HG02938 (cell line): Measurements from ENCODE around the gene S100A12.
"Not testable (repeated sequence)": the region's sequence is repeated elsewhere in the genome, so short reads cannot be mapped to it uniquely, and the experiment has no call there.

ENCODE experiments used
- ATAC-seq: cut with Tn5 transposase; IDR thresholded peaks from one replicate; pipeline ENCODE4 v1.9.1; 2021; ENCODE audit warnings: mild to moderate bottlenecking, moderate library complexity; ENCODE audit not compliant: unreplicated experiment

The S100A12 gene

DNA sequence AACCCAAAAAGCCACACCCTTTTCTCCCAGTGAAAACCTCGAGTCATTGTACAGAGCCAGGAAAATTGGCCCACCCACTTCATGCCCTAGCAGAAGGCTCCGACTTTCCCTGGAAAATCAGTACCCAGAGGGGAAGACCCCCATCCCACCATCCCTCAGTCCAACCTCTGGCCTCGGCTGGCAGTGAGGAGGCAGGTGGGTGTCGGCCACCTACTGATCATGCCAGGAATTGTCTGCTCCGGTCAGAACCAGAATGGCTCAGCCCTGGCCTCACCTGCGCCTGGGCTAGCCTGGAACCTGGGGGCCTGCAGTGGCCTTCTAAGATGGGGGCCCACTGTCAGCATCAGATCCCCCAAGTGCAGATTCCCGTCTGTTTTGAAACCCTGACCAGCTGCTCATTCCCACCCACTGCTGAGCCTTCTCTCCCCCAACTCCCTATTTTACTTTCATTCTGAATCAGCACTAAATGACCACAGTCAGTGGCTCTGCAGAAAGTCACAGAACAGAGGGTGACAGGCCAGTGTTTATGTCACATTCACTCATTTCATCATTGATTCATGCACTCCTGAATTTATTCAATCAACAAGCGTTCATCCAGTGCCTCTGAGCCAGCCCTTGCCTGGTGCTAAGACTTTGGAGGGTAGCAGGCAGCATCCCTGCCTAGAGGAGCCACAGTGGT lies 20.8 kb downstream of the S100A12 start:
- ATAC-seq: no peak

DNA sequence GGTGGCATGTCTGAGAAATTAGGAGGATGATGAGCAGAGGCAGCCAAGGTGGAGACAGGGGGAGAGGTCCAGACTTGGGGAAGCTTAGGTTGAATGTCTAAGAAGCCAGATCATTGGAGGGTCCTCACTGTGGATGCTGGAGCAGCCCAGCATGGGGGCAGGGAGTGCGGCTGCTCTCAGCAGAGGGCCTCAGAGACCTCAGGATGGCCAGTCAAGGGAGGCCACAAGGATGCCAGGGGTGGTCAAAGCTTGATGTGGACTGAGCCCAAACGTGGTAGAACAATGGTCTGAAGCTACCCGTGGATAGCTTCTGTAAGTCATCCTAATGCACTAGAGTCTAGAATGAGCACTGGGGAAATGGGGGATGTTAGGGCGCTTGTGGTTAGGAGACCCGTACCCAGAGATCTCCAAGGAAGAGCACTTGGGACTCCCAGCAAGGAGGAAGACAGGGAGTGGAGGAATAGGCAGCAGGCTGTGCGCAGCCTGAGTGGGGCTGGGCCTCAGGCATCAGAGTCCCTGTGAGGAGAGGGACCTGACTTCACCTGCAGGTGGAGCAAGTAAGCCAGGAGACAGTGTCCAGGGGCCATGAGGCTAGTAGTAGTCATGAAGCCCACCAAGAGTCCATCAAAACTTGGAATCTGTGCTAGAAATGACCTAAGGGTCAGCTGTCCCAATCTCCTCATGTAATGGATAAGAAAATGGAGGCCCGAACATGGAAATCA lies 22.0 kb downstream of the S100A12 start:
- ATAC-seq: no peak

DNA sequence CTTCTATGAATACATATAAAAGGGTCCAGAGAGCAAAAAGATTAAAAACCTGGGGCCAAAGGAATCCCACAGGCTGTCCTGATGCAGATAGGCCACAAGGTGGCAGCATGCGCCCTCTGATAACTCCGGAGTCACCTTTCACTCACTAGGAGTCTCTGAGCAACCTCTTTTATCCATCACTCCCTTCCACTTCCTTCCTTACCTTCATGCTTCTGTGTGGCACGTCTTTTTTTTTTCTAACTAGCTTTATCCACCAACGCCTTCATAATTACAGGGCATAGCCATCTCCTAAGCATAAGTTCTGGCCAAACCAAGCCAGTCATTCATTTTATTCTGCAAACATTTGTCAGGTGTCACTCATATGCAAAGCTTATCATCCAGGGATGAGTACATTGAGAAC lies 22.9 kb downstream of the S100A12 start:
- ATAC-seq: no peak

DNA sequence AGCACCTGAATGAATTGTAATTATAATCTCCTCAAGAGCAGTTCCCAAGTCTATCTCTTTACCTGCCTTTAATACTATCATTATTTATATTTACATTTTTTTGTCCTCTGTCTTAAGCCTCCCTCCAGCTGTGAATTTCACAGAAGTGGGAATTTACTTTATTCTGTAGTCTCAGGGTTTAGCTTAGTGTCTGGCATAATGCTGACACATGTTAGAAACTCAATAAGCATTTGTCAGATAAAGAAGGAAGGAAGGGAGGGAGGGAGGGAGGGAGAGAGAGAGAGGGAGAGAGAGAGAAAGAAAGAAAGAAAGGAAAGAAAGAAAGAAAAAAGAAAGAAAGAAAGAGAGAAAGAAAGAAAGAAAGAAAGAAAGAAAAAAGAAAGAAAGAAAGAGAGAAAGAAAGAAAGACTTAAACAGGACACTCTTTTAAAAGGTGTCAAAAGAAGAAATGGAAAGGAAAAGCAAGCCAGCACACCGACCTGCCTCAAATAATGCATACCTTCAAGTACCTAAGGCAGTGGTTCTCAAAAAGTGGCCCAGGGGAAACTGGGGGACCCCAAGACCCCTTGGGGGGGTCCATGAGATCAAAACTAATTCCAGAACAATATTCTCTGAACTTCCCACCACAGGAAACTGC lies 25.0 kb downstream of the S100A12 start:
- no peak for ATAC-seq

DNA sequence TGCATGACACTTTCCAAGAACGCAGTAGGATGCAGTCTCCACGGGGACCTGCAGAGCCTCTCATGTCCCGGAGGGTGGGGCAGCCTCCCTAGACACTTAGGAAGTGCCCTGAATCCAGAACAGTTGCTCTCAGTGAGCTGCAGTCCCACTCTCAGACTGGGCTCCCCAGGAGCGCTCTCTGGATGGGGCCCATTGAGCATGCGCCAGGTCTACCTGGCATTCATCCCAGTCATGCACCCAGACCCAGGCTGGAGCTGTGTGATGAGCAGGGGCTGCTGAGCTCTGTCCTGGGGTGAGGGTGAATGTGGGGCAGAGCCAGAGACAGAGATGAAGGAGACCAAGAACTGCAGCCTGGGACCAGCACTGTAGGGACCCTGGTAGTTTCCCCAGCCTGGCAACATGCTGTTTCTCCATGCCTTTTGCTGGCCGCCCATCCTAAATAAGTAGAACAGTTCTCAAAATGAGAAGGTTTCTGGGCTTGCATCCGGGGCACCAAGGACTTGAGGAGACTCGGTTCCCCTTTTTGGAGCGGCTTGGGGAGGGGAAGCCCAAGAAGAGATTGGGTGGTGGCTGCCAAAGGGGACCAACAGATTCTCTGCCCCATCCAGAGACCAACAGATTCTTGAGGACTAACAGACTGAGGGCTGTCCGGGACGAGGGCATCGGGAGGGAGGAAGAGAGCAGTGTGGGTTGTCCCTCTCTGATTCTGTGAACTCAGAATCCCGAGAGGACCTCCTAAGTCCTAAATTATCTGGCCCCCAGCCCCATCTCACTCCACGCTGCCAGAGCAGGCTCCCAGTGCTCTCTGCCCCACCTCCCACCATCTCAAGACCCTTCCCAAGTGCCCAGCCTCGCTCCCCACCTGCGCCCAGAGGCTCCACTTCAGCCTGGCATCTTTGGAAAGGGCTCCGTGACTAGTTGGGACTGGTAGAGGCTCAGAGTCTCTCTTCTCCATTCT lies 25.8 kb downstream of the S100A12 start:
- ATAC-seq: no peak

DNA sequence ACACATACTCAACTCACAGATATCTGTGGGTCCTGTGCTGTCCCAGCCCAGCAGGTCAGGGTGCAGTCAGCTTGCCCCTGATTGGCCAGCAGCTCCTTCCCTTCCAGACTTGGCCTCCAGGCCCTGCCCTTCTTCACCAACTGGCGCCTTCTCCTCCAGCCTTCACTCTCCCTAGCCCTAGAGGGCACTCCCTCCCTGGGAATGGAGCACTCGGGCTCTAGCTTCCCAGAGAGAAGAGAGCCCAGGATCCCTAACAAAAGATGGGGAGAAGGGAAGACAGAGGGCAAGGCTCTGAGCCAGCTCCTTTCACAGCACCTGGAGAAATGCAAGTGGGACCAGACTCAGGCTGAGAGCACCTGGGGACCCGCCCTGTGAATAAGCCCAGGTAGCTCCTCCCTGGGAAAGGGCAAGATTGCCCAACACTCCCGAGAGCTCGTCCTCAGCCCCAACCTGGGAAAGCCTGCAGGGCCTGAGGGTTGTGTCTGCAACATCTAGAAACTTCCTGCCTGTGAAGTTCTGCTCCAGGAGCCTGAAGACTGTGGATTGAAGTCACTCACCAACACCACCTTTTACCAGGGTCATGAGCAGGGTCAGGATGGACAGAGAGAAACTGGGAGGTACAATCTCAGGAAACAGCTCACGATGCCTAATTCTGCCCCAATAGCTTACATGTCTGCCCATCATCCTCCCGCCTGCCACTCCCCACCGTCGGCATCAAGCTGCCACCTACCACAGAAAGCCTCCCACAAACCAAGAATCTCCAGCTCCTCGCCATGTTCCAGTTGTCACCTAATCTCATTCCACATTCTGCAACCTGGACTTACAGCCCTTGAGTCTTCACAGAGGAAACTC lies 26.7 kb downstream of the S100A12 start, which contains the start of gene PGLYRP4:
PGLYRP4 (minus strand) TSS at position 331 of the 852 bp plus-strand sequence. CDS start 909 bp downstream, outside the sequence.
- no peak for ATAC-seq

DNA sequence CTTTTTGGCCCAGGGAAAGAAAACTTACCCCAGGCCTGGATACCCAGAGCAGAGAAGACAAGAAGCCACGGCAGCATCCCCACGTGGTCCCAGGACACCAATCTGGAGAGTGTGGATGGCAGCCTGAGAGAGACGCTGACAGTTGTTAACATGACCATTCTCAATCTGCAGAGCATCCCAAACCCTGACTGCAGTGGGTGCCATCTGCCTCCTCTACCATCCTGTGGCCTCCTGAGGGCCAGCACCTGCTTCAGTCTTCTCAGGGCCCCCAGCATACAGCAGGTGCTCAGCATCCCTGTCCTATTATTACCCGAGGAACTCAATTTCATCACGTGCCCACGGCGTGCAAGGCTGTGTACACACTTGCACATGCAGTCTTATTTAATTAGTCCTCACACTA lies 27.6 kb downstream of the S100A12 start:
- ATAC-seq: no peak

DNA sequence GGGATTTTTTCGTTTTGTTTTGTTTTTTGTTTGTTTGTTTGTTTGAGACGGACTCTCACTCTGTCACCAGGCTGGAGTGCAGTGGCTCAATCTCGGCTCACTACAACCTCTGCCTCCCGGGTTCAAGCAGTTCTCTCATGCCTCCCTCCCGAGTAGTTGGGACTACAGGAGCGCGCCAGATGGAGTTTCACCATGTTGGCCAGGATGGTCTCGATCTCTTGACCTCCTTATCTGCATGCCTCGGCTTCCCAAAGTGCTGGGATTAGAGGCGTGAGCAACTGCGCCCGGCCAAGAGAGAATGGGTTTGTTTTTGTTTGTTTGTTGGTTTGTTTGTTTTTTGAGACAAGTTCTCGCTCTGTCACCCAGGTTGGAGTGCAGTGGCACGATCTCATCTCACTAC lies 28.4 kb downstream of the S100A12 start:
- not testable (repeated sequence) for ATAC-seq

DNA sequence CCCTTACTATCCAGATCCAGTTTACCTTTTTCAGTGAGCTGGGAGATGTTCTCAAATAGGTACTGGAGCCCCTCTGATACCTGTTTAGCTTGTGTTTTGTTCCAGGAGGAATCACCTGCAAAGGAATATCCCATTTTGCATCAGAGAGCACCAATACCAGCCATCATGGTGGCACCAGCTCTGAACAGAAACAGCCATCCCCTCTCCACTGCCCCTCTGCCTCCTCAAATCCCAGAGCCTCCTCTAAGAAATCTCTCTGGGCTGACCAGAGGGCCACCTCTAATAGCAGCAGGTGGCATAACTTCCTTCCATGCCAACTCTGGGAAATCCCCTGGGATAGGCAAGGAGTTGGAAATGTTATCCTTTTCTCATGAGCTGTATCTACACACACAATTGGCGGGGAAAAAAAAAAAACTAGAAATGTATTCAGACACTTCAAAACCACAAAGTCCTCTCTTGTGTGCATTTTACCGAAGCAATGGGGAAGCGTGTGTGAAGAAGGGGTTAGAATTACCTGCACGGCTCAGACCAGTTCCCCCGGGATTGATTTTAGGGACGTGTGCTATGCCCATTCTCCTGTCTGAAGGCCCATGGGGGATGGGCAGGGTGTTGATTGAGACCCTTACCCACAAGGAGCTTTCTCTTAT lies 29.2 kb downstream of the S100A12 start:
- ATAC-seq: no peak

DNA sequence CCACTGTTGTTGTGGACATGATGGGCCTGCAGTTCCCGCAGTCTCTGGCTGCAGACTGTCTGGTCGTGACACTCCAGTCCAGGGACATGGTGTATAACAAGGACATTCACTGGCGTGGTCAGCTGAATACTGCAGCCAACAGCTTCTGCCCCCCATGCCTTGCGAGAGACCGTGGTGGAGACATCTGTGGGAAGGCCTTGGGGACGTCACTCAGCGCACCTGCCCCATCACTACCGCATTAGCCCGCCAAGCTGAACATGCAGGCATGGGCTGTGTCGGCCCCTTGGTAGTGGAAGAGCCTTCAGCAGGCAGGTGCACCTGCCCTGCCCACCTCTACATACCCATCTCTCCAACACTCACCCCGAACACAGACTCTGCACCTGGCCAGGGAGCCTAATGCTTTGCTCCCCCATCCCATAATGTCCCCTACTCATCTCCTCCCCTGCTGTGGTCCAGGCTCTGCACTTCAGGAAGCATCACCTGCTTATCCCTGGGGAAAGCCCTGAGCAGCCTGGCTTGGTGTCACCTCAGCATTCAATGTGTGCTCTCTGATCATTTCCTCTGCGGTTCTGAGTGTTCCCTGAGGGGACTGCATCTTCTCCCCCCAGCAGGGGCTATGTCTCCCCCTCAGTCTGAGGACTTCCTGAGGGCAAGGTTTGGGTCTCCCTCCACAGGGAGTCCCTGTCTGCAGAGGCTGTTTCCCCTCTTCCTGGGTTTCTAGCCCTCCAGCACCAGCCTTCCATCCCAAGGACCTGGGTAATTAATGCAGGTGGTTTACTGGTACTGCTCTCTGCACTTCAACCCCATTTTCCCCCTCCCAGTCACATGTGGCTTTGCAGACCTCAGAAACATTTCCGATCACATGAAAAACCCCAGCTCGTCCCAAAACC lies 30.0 kb downstream of the S100A12 start:
- no peak for ATAC-seq

DNA sequence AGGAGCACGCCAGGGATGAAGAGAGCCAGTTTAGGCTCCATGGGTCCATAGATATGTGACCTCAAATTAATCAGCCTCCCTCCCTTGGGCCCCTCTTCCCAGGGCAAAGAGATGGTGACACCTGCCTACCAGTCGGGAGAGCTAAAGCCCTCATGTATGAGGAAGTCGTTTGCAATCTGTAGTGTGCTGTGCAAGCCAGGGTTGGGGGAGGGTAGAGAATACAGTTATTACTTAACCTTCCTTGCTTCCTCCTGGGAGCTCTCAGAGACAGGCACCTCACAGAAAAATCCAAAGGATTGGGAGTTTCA lies 30.7 kb downstream of the S100A12 start:
- no peak for ATAC-seq

DNA sequence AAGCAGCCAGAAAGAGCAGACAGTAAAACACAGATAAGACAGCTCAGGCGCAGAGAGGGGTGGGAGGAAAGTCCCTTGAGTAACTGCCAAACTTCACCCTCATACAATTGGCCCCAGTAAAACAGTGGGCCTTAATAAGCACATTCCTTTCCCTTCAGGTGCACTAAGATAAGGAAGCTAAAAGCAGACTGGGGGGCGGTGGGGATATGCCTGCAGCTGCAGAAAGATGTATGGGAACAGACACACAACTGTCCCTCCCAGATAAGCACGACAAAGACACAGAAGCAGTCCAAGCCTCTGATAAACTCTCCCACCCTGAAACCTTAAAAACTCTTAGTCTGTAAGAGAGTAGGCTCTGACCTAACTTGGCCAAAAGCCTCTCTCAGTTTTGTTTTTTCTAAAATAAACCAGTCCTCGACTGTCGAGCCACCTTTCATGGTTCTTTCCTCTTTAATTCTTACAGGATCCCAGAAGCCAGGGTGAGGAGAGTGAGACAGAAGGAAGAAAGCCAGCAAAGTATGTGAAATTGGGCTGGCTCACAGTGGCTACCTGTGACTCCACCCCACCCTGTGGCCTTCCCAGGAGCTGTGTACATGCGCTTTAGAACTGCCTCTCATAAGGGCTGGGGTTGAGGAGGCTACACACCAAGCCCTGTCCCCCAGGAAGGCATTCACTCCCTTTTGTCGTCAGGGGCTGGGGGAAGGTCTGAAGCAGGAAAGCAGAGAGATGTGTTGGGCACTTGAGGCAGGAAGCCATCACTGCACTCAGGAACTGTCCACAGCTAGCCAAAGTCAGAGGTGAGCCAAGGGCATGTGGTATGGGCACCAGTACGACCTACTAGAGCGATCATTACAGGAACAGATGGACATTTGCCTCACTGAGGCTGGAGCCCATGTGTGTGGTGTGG lies 31.4 kb downstream of the S100A12 start:
- ATAC-seq: no peak

DNA sequence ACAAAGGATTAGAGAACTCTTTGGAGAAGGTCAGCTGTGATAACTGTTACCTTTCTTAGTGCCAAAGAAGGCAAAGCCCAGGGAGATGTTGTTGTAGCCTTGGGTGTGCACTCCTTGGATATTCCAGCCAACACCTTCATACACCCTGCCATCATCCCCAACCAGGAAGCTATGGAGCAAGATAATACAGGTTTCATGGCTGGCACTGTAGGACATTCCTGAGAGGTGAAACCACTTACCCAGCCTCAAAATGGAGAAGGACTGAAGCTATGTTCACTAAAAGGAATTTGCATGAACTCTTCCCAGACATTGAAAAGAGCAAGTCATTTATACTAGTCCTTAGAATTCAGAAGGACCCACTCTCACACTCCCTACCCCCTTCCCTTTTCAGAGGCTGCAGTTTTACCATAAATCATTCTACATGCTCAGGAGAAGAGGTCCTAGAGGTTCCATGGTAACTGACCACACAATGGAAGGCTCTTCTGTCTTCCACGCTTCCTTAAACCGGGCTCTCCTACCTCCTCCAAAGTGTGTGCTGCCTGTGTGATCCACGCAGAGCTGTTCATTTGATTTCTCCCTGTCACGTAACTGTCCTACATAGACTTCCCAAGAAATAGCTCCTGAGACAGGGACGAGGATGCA lies 32.3 kb downstream of the S100A12 start:
- ATAC-seq: no peak

DNA sequence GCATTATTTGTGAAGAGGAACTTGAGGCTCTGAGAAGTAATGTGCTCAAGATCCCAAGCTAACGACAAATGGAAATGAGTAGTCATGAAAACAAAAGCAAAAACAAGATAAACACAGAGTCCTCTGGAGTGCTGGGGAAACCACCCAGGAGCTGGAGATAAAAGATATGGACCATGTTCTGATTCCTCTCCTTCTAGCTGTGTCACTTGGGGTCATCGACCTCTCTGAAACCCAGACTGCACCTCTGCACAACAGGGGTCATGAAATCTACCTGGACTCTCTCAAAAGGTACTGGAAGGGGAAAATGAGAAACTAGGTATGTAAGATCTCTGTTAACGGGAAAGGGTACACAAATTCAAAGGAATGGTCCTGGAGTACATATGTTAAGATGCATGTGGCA lies 33.2 kb downstream of the S100A12 start:
- no peak for ATAC-seq

DNA sequence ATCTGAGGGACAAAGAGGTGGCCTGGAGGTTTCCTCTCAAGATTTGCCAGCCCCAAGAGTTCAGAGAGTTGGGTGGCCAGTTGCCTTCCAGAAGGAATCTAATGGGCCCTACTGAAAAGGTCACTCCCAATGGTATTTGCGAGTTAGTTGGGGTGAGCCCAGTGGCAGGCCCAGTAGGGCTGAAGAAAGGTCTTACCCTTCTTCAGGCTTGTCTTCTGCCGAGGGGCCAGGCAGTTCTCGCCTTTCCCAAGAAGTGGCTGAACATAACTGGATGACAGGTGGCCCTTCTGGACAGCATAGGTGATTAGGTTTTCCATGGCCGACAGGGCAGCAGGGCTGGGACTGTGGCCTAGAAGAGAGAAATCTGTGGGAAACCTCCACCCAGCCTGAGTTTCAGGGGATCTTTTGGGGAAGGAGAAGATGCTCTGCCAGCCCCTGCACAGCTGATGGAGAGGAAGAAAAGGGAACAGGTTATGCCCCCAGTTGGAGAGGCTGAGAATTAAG lies 33.9 kb downstream of the S100A12 start:
- ATAC-seq: no peak

DNA sequence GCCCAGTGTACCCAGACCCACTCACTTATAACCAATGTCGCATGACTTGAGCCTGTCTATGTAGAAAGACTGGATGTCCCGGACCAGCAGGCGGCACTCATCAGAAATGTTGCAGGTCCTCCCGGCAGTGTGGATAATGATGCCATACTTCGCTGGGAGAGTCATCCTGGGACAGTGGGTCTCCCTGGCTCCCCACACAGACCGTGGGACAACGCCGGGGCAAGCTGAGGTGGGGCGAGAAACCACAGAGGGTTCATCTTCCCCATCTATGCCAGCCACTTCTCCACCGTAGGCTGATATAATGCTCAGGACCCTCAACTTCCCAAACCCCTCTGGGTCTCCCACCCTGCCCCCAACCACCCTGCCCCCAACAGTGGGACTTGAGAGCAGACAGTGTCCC lies 35.1 kb downstream of the S100A12 start:
- no peak for ATAC-seq

DNA sequence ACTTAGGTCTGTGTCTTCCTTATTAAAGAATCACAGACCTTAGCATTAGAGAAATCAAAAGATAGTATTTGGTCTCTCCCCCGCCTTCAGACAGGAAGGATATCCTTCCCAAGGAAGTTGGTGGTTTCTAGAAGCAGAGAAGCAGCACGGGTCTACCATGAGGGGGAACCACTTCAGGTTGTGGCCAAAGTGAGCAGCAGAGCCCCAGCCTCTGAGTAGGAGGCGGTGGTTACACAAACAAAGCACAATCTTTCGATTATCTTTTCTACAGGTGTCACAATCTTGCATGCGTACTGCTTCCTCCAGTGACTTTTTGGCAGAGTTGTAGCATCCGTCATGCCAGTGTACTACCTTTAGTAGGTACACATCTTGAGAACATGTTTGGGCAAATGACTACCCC lies 35.6 kb downstream of the S100A12 start:
- no peak for ATAC-seq
